A549 (cell line): ENCODE data around the gene WFS1. TPM values are rescaled to one million over a fixed set of nuclear protein-coding genes. Genes with fewer than 3 reads are reported as not detected.

Experiments used
- ATAC-seq, 2 experiments: fragments of 200-7000 bp in 1 of 2; fragments of >200 bp in 1 of 2; cut with Nextera tagmentation in 1 of 2; cut with Tn5 transposase in 1 of 2; 3 replicates each; pipeline versions ENCODE4 v1.8.0 to v1.9.1; 2018 to 2020; ENCODE audit warnings: mild to moderate bottlenecking in 1 of 2, moderate library complexity in 1 of 2
- CTCF ChIA-PET: fragments of 300-600 bp; sonication (Branson Sonifier 250); formaldehyde crosslinking; extraction: SDS; loops from one replicate; lab custom pipeline; 2021; ENCODE audit warnings: antibody characterized with exemption, inconsistent platforms; lab: Yijun Ruan, JAX
- POLR2A ChIA-PET: fragments of 350-600 bp; formaldehyde crosslinking; extraction: SDS; loops from one replicate; lab custom pipeline; 2021; ENCODE audit warnings: antibody characterized with exemption, inconsistent platforms; lab: Yijun Ruan, JAX
- DNase-seq, 2 experiments: peaks; one replicate each; pipeline versions ENCODE4 v3.0.0 to v3.0.0-alpha.2; 2011 to 2016; ENCODE audit warnings: low read depth in 1 of 2, low spot score in 1 of 2
- FAIRE-seq: peaks from 2 replicates; lab custom pipeline; 2011; peaks lifted over from hg19 to GRCh38; lab: Jason Lieb, UNC
- H3K27ac ChIP-seq, 2 experiments: fragments of >200 bp; sonication (Bioruptor Twin); formaldehyde crosslinking; 3 replicates each; pipeline ENCODE4 v1.5.1; 2016 to 2017
- H3K4me1 ChIP-seq: fragments of >200 bp; sonication (Bioruptor Twin); formaldehyde crosslinking; 3 replicates; pipeline ENCODE4 v1.6.1; 2016
- H3K4me2 ChIP-seq: fragments of >200 bp; sonication (Bioruptor Twin); formaldehyde crosslinking; 3 replicates; pipeline ENCODE4 v1.6.1; 2016
- H3K4me3 ChIP-seq: fragments of >200 bp; sonication (Bioruptor Twin); formaldehyde crosslinking; 3 replicates; pipeline ENCODE4 v1.5.1; 2016
- H3K9me3 ChIP-seq: fragments of >200 bp; sonication (Bioruptor Twin); formaldehyde crosslinking; 3 replicates; pipeline ENCODE4 v1.6.1; 2016
- ATOH8 ChIP-seq: fragments of 250-450 bp; sonication (Bioruptor Pico); IDR thresholded peaks from 2 replicates; pipeline ENCODE4 v1.5.0; 2020; ENCODE audit warnings: low read depth, mild to moderate bottlenecking, moderate library complexity
- CHD2 ChIP-seq: fragments of 150-350 bp; IDR thresholded peaks from 2 replicates; pipeline ENCODE4 v1.6.1; 2014; ENCODE audit warnings: low read length; ENCODE audit not compliant: partially characterized antibody
- CTCF ChIP-seq: fragments of >200 bp; sonication (Bioruptor Twin); formaldehyde crosslinking; IDR thresholded peaks from 3 replicates; pipeline ENCODE4 v1.5.1; 2016
- EHF ChIP-seq: fragments of 250-450 bp; sonication (Bioruptor Pico); IDR thresholded peaks from 2 replicates; pipeline ENCODE4 v1.5.0; 2020; ENCODE audit warnings: mild to moderate bottlenecking
- EHMT2 ChIP-seq: fragments of 200-600 bp; sonication (generic); IDR thresholded peaks from 2 replicates; pipeline ENCODE4 v1.6.1; 2016; ENCODE audit warnings: antibody characterized with exemption, low read depth, mild to moderate bottlenecking, moderate library complexity
- EP300 ChIP-seq, 2 experiments: fragments of >200 bp; sonication (Bioruptor Twin); formaldehyde crosslinking; IDR thresholded peaks; 2 replicates in 1 of 2; 3 replicates in 1 of 2; pipeline ENCODE4 v1.6.1; 2016 to 2017
- ESRRA ChIP-seq: fragments of 150-350 bp; IDR thresholded peaks from 2 replicates; pipeline ENCODE4 v1.6.1; 2014; ENCODE audit warnings: mild to moderate bottlenecking, low read length, borderline replicate concordance
- FOSB ChIP-seq: fragments of 250-450 bp; sonication (Bioruptor Pico); IDR thresholded peaks from 2 replicates; pipeline ENCODE4 v1.5.0; 2020; ENCODE audit warnings: mild to moderate bottlenecking, moderate library complexity
- FOSL2 ChIP-seq, 2 experiments: fragments of 450-650 bp in 1 of 2; fragments of >200 bp in 1 of 2; sonication (Bioruptor Twin) in 1 of 2; formaldehyde crosslinking; IDR thresholded peaks; 2 replicates each; pipeline versions ENCODE4 v1.5.0 to v1.6.1; 2016 to 2020; ENCODE audit warnings: mild to moderate bottlenecking in 1 of 2, moderate library complexity in 1 of 2
- GATA3 ChIP-seq: IDR thresholded peaks from 2 replicates; pipeline ENCODE4 v1.6.1; 2012; ENCODE audit warnings: borderline replicate concordance
- HDAC2 ChIP-seq: fragments of 200-600 bp; sonication (generic); IDR thresholded peaks from 2 replicates; pipeline ENCODE4 v1.6.1; 2016
- HMGXB4 ChIP-seq: fragments of 250-450 bp; sonication (Bioruptor Pico); IDR thresholded peaks from 2 replicates; pipeline ENCODE4 v1.5.0; 2021; ENCODE audit warnings: mild to moderate bottlenecking, moderate library complexity, borderline replicate concordance
- JUNB ChIP-seq: fragments of >200 bp; sonication (Bioruptor Twin); formaldehyde crosslinking; IDR thresholded peaks from 2 replicates; pipeline ENCODE4 v1.6.1; 2016
- MAFK ChIP-seq: fragments of 450-650 bp; IDR thresholded peaks from 2 replicates; pipeline ENCODE4 v1.6.1; 2014; ENCODE audit not compliant: partially characterized antibody
- MYC ChIP-seq: IDR thresholded peaks from 2 replicates; pipeline ENCODE4 v1.6.1; 2012; ENCODE audit warnings: mild to moderate bottlenecking, inconsistent platforms, low read length, improper control_type of control experiment, borderline replicate concordance
- NR3C1 ChIP-seq: fragments of >200 bp; sonication (Bioruptor Twin); formaldehyde crosslinking; IDR thresholded peaks from 3 replicates; pipeline ENCODE4 v1.6.1; 2017
- RARB ChIP-seq: fragments of 250-450 bp; sonication (Bioruptor Pico); IDR thresholded peaks from 2 replicates; pipeline ENCODE4 v1.8.0; 2021; ENCODE audit warnings: mild to moderate bottlenecking, moderate library complexity
- RCOR1 ChIP-seq: fragments of 150-350 bp; IDR thresholded peaks from 2 replicates; pipeline ENCODE4 v1.6.1; 2014; ENCODE audit warnings: antibody characterized with exemption, low read length, low read depth
- RNF2 ChIP-seq: fragments of 200-600 bp; sonication (generic); IDR thresholded peaks from 2 replicates; pipeline ENCODE4 v1.6.1; 2016; ENCODE audit warnings: low read depth, mild to moderate bottlenecking, antibody characterized with exemption, moderate library complexity, borderline replicate concordance
- SREBF2 ChIP-seq: fragments of 450-650 bp; IDR thresholded peaks from 2 replicates; pipeline ENCODE4 v1.6.1; 2014; ENCODE audit warnings: mild to moderate bottlenecking, moderate library complexity
- TP53 ChIP-seq: fragments of 250-450 bp; sonication (Bioruptor Pico); IDR thresholded peaks from 2 replicates; pipeline ENCODE4 v1.5.0; 2021; ENCODE audit warnings: mild to moderate bottlenecking, moderate library complexity
- whole genome bisulfite sequencing: methylation state at CpG from one replicate; pipeline ENCODE4 v1.1.6; 2017; ENCODE audit errors: missing lambda C conversion rate; 5-methylcytosine and 5-hydroxymethylcytosine counted together
- polyA plus RNA-seq, 4 experiments: library from polyadenylated mRNA; depleted of rRNA in 3 of 4; stranded (reverse); fragments of >200 nt; fragmentation: RNase III in 1 of 4; extraction: RNeasy Plus Mini Kit Qiagen cat#74134 plus additional on column Dnase treatment in 1 of 4; gene quantifications; 2 replicates in 3 of 4; 3 replicates in 1 of 4; pipeline ENCODE4 v1.2.3, GENCODE V29; 2011 to 2017
- TF ChIP-seq, protein P1 (sequence below): IDR thresholded peaks from 2 replicates; pipeline ENCODE4 v1.6.1; 2012

Gene WFS1
- polyA plus RNA-seq, 2 of the 4 experiments (the other 2 are of a cell fraction), result 8.8 to 13.6 TPM

GRCh38 chr4:6296026-6296425, 26.4 kb downstream of the WFS1 start:
- H3K9me3 ChIP-seq, result no peaks in the 10 kb centered on the region
- ChIA-PET CTCF (interaction anchor here (1.7 kb wide), 1 partner anchor 35 kb away, joined by 6 read pairs; no protein-coding TSS in a partner anchor), POLR2A (no interaction called here)
- TF ChIP-seq ATOH8 (CRISPR knock-in tag), result no peak
- no peak for TF ChIP-seq RCOR1
- TF ChIP-seq CHD2, result no peak
- no peak for TF ChIP-seq RARB
- TF ChIP-seq, protein P1, sequence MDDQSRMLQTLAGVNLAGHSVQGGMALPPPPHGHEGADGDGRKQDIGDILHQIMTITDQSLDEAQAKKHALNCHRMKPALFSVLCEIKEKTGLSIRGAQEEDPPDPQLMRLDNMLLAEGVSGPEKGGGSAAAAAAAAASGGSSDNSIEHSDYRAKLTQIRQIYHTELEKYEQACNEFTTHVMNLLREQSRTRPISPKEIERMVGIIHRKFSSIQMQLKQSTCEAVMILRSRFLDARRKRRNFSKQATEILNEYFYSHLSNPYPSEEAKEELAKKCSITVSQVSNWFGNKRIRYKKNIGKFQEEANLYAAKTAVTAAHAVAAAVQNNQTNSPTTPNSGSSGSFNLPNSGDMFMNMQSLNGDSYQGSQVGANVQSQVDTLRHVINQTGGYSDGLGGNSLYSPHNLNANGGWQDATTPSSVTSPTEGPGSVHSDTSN, result no peak
- TF ChIP-seq ESRRA, result no peak
- FAIRE-seq, result no peak
- no peak for ATAC-seq
- H3K4me1 ChIP-seq, result no peaks in the 10 kb centered on the region
- H3K27ac ChIP-seq, result no peak overlapping the region
- no peak overlapping the region for H3K4me3 ChIP-seq
- no peak overlapping the region for H3K4me2 ChIP-seq
- WGBS, result 98% methylated on average over 6 of the region's 9 CpGs
- DNase-seq, result no peak

DNA sequence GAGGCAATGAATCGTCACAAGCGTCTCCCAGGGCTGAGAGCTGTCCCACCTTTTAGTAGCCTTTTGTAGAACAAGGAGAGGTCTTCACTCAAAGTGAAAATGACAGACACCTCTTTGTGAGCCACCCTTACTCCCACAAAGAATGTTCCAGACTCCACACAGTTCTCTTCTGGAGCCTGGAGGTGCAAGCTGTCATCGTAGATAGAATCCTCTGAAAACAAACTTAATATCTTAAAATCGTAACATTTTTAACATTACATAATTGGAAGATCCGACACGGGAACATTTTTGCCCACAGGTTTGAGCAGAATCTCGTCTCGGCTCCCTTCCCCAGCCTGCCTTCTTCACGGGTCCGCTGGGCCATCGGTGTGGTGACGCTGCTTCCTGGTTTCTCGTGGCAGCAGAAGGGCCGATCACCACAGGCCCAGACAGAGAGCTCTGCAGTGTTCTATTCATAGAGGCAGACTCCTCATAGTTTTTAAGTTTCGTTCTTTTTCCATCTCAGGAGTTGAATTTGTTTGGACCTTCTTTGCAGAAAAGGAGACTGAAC, 27.7 kb downstream of the WFS1 start:
- Histone ChIP-seq H3K27ac (no peak overlapping the region), H3K9me3 (no peaks in the 10 kb centered on the region), H3K4me2 (no peak overlapping the region), H3K4me1 (no peaks in the 10 kb centered on the region), H3K4me3 (no peak overlapping the region)
- CTCF ChIA-PET, result interaction anchor here (1.5 kb wide), 1 partner anchor 33 kb away, joined by 4 read pairs; no protein-coding TSS in a partner anchor
- POLR2A ChIA-PET, result no interaction called here
- ATAC-seq (no peak), DNase-seq (no peak), FAIRE-seq (no peak)
- TF ChIP-seq MAFK, result no peak
- WGBS, result 84% methylated on average over 15 of the region's 15 CpGs

GRCh38 chr4:6298035-6298434, 28.4 kb downstream of the WFS1 start:
- TF ChIP-seq EHF (CRISPR knock-in tag), result no peak
- no peak for TF ChIP-seq RNF2
- TF ChIP-seq JUNB, result no peak
- TF ChIP-seq ESRRA, result no peak
- no peak for TF ChIP-seq MAFK
- no peak for TF ChIP-seq RCOR1
- no peak for TF ChIP-seq HMGXB4 (CRISPR knock-in tag)
- no peak for TF ChIP-seq HDAC2
- TF ChIP-seq FOSB (CRISPR knock-in tag), result no peak
- no peak for TF ChIP-seq TP53 (CRISPR knock-in tag)
- no peak for TF ChIP-seq NR3C1
- no peak for TF ChIP-seq EHMT2
- H3K27ac ChIP-seq, result no peak overlapping the region
- H3K4me1 ChIP-seq, result no peaks in the 10 kb centered on the region
- no peak overlapping the region for H3K4me3 ChIP-seq
- ChIA-PET CTCF (interaction anchor here (1.5 kb wide), 1 partner anchor 33 kb away, joined by 4 read pairs; no protein-coding TSS in a partner anchor), POLR2A (no interaction called here)
- ATAC-seq (no peak), DNase-seq (no peak), FAIRE-seq (no peak)
- WGBS, result 80% methylated on average over 10 of the region's 13 CpGs
- H3K4me2 ChIP-seq, result no peak overlapping the region
- no peaks in the 10 kb centered on the region for H3K9me3 ChIP-seq

DNA sequence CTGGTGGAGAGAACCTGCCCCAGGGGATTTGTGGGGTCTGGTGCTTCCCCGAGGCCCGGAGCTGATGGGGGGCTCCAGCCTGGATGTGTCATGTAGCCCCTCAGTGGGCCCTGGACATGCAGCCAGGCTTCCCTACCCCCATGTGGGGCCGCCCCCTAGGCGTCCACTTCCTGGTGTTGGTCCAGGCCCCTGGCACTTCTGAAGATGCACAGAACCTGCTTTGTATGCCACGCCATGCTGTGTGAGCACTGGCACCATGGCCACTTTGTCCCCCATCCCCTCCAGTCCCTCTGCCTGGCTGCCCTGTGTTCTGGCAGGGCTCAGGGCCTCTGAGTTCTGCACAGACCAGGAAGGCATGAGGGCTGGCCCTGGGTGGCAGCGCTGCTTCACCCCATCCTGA, 29.2 kb downstream of the WFS1 start:
- no peak for FAIRE-seq
- no peaks in the 10 kb centered on the region for H3K4me1 ChIP-seq
- H3K4me2 ChIP-seq, result no peak overlapping the region
- no peak overlapping the region for H3K27ac ChIP-seq
- ChIA-PET CTCF (interaction anchor here (1.5 kb wide), 1 partner anchor 32 kb away, joined by 4 read pairs; no protein-coding TSS in a partner anchor), POLR2A (no interaction called here)
- ATAC-seq, result no peak
- WGBS, result 93% methylated on average over 4 of the region's 6 CpGs
- DNase-seq, result no peak
- no peak overlapping the region for H3K4me3 ChIP-seq
- no peaks in the 10 kb centered on the region for H3K9me3 ChIP-seq
- TF ChIP-seq EP300 (IDR thresholded peaks at IDR 0.05) (no peak), MYC (no peak), SREBF2 (no peak), ATOH8 (CRISPR knock-in tag) (no peak), GATA3 (no peak), FOSL2 (IDR thresholded peaks at IDR 0.05) (no peak), FOSL2 (CRISPR knock-in tag; IDR thresholded peaks at IDR 0.05) (no peak), CTCF (no peak)
- TF ChIP-seq, protein P1, result no peak
